Glutamatergic neuron (in vitro differentiated cells): ENCODE measurements around the gene KLLN. TPM values are rescaled to one million over a fixed set of nuclear protein-coding genes. Genes with fewer than 3 reads are reported as not detected.

ENCODE experiments used
- DNase-seq: peaks from one replicate; pipeline ENCODE4 v3.0.0; 2022
- H3K27ac Mint-ChIP-seq: one replicate; pipeline ENCODE4 v1.8.0; 2020; ENCODE audit warnings: mild to moderate bottlenecking, mixed read lengths, inconsistent platforms; ENCODE audit not compliant: unreplicated experiment
- H3K27me3 Mint-ChIP-seq: one replicate; pipeline ENCODE4 v1.8.0; 2020; ENCODE audit warnings: mild to moderate bottlenecking, moderate library complexity, mixed read lengths, inconsistent platforms; ENCODE audit not compliant: unreplicated experiment
- H3K36me3 Mint-ChIP-seq: one replicate; pipeline ENCODE4 v1.8.0; 2020; ENCODE audit warnings: mild to moderate bottlenecking, mixed read lengths, inconsistent platforms; ENCODE audit not compliant: unreplicated experiment
- H3K4me1 Mint-ChIP-seq: one replicate; pipeline ENCODE4 v1.8.0; 2020; ENCODE audit warnings: mild to moderate bottlenecking, low read depth, mixed read lengths, inconsistent platforms; ENCODE audit not compliant: unreplicated experiment
- H3K4me3 Mint-ChIP-seq: one replicate; pipeline ENCODE4 v1.8.0; 2020; ENCODE audit warnings: mild to moderate bottlenecking, mixed read lengths, inconsistent platforms; ENCODE audit not compliant: unreplicated experiment
- H3K9me3 Mint-ChIP-seq: one replicate; pipeline ENCODE4 v1.8.0; 2020; ENCODE audit warnings: mild to moderate bottlenecking, moderate library complexity, mixed read lengths, inconsistent platforms; ENCODE audit not compliant: unreplicated experiment
- CTCF ChIP-seq: fragments of 200-600 bp; sonication (generic); IDR thresholded peaks from one replicate; pipeline ENCODE4 v1.5.0; 2021; ENCODE audit not compliant: partially characterized antibody, unreplicated experiment
- total RNA-seq: library from RNA; stranded (reverse); fragmentation: NEBNext Ultra II Directional; extraction: Animal tissue kit (Norgen Biotek cat#: 25700); gene quantifications from one replicate; pipeline ENCODE4 v1.2.1, GENCODE V29; 2021; ENCODE audit not compliant: unreplicated experiment

KLLN gene
- total RNA-seq, 1 donor from 2014 or later = 0.27 TPM

DNA sequence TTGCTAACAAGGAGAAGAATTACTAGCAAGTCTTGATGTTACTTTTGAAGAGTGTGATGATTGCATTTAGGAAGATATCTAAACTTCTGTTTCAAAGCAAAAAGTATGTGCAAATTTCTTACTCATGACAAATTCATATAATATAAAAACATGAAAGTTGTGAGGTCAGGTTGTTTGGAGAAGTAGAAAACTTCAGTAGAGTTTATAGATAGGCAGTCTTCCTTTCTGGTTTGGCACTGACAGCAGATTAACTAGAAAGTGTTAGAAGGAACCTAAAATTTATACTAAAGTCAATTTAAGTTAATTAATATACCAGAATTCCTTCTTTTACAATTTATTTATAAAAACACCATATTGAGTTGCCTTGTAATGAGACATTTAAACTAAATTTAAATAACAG, 17.0 kb upstream of the KLLN start:
- H3K27me3 Mint-ChIP-seq = no peaks in the 10 kb centered on the region
- no peaks in the 10 kb centered on the region for H3K9me3 Mint-ChIP-seq
- H3K36me3 Mint-ChIP-seq = no peaks in the 10 kb centered on the region
- no peak for DNase-seq
- no peak for TF ChIP-seq CTCF
- no peaks in the 10 kb centered on the region for H3K4me1 Mint-ChIP-seq
- no peak overlapping the region for H3K27ac Mint-ChIP-seq
- H3K4me3 Mint-ChIP-seq = no peak overlapping the region

GRCh38 chr10:87878664-87879459, 15.5 kb upstream of the KLLN start:
- no peak for TF ChIP-seq CTCF
- Mint-ChIP-seq H3K36me3 (no peaks in the 10 kb centered on the region), H3K4me3 (no peak overlapping the region), H3K27me3 (no peaks in the 10 kb centered on the region), H3K4me1 (no peaks in the 10 kb centered on the region), H3K9me3 (no peaks in the 10 kb centered on the region), H3K27ac (no peak overlapping the region)
- no peak for DNase-seq

DNA sequence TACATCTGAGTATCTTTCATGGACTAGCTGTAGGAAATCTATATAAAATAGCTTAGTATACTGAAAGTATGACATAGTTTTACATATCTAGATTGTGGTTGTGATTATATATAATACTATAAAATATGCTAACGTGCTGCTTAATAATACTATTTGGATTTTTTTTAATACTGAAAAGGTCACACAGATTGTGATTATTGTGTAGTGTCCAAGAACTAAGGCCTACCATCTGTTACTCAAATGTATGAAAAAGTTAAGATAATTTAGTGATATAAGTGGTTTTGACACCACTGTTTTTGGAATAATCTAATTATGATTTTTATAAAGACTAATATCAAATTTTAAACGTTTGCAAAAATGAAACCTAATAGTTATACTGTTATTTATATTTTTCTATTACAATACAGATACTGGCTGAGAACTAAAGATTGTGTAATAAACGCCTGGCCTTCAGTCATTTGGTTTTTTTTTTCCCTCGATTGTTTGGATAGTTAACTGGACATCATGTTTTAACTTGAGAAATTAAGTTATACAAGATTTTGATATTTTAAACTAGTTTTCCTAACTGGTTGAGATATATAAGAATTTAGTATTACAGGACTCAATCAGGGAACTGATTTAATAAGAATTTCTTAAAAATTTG, 12.7 kb upstream of the KLLN start:
- Mint-ChIP-seq H3K9me3 (no peaks in the 10 kb centered on the region), H3K27me3 (no peaks in the 10 kb centered on the region), H3K36me3 (no peaks in the 10 kb centered on the region), H3K27ac (no peak overlapping the region), H3K4me3 (no peak overlapping the region), H3K4me1 (peaks cover 1% of the 10 kb centered on the region)
- DNase-seq = no peak
- TF ChIP-seq CTCF = no peak

GRCh38 chr10:87873656-87874055, 10.3 kb upstream of the KLLN start:
- Mint-ChIP-seq H3K9me3 (no peaks in the 10 kb centered on the region), H3K27ac (no peak overlapping the region), H3K36me3 (no peaks in the 10 kb centered on the region), H3K4me1 (peaks cover 8% of the 10 kb centered on the region), H3K27me3 (no peaks in the 10 kb centered on the region), H3K4me3 (no peak overlapping the region)
- TF ChIP-seq CTCF = no peak
- no peak for DNase-seq

- H3K27ac Mint-ChIP-seq = no peak overlapping the region
- H3K4me1 Mint-ChIP-seq = peaks cover 13% of the 10 kb centered on the region
- no peaks in the 10 kb centered on the region for H3K36me3 Mint-ChIP-seq
- no peaks in the 10 kb centered on the region for H3K9me3 Mint-ChIP-seq
- TF ChIP-seq CTCF = no peak
- H3K27me3 Mint-ChIP-seq = no peaks in the 10 kb centered on the region
- DNase-seq = no peak
- H3K4me3 Mint-ChIP-seq = no peak overlapping the region
These were observed 9.5 kb upstream of the KLLN start for GRCh38 chr10:87872828-87873227.
